ENCODE measurements around the gene ANXA2R. TPM values are rescaled to one million over a fixed set of nuclear protein-coding genes. Genes with fewer than 3 reads are reported as not detected.
A peak's percentile ranks its signal among the peaks of the same experiment; 100 is the strongest.

Gene ANXA2R
- total and polyA plus RNA-seq, 9 of the 15 experiments (the other 6 are each of a cell fraction or from before 2014, with no cell fraction given), result 2.1 to 4.8 (median 3.4) TPM

DNA sequence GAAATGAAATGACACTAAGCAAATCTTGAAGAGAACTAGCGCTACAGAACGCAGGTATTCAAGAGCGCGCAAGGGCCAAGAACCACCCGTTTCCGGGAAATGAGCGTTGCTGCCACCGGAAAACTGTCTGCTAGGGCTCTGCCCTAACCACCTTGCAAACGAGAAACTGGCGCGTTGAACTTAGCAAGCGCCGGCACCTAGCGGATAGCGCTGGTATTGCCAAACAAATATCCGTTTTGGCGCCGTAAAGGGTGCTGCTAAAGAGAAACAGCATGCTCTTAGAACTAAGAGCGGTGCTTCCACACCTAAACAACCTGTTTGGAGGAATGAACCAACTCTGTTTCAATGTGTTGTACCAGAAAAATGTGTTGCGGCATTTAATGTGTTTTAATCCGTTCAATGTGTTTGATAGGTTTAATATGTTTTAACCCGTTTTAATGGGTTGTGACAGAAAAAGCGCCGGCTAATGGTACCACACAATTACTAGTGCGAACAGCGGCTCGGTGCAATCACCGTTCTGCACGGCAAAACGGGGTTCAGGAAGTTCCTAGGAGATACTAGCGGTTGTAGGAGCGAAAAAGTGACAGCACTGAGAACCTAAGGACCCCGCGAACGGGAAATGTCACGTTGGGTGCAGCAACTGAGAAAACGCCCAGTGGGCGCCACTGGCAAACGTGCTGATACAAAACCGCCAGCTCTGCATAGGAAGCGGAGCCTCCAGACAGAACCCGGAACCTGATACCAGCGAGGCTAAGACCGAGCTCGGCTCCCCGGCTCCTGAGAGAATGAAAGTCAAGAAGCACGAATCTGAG, at the start of gene ANXA2R (continued):
- TF ChIP-seq ZNF830 (CRISPR knock-in tag; IDR thresholded peaks at IDR 0.05), result 0 out of 2 replicates have a peak, but pooled peaks have one; percentile 33
- 0 out of 2 replicates have a peak, but pooled peaks have one; percentile 24 for TF ChIP-seq FOXJ2 (tag; IDR thresholded peaks at IDR 0.05)
- no peak; the same call in none of the 2 replicates for TF ChIP-seq MYC (IDR thresholded peaks at IDR 0.05; ENCODE audit: low read depth, low read length)
- no peak for TF ChIP-seq MYC (CRISPR knock-in tag; IDR thresholded peaks at IDR 0.05; ENCODE audit: borderline replicate concordance, low read depth)
- no peak for TF ChIP-seq MEF2A (IDR thresholded peaks at IDR 0.05; ENCODE audit: control insufficient read depth, low read depth, low read length)
- TF ChIP-seq CREB1 (IDR thresholded peaks at IDR 0.05), result no peak
- TF ChIP-seq CREB1 (CRISPR knock-in tag; IDR thresholded peaks at IDR 0.05), result no peak
- peak; percentile 70; the same call in 1 of the 2 replicates for TF ChIP-seq ZNF766 (CRISPR knock-in tag; conservative IDR thresholded peaks at IDR 0.05)
- peak; percentile 92 for TF ChIP-seq L3MBTL2 (IDR thresholded peaks at IDR 0.05)
- no peak for TF ChIP-seq POLR3A (IDR thresholded peaks at IDR 0.05; ENCODE audit: borderline replicate concordance, extremely low read depth, insufficient read depth, insufficient read length)
- no peak for TF ChIP-seq ESRRB (CRISPR knock-in tag; IDR thresholded peaks at IDR 0.05; ENCODE audit: borderline replicate concordance)
- TF ChIP-seq LCOR (CRISPR knock-in tag; IDR thresholded peaks at IDR 0.05), result peak; percentile 79; the same call in 1 of the 2 replicates
- TF ChIP-seq SP2 (IDR thresholded peaks at IDR 0.05; ENCODE audit: extremely low read depth, low read depth, low read length, poor library complexity, severe bottlenecking), result no peak
- no peak for TF ChIP-seq MAFF (IDR thresholded peaks at IDR 0.05; ENCODE audit: low read length)
- TF ChIP-seq NFYB (IDR thresholded peaks at IDR 0.05; ENCODE audit: extremely low read depth, insufficient read length), result no peak
- no peak for TF ChIP-seq NONO (IDR thresholded peaks at IDR 0.05; ENCODE audit: low read depth in 2 of 2, low read length in 1 of 2)
- TF ChIP-seq RAD21 (CRISPR knock-in tag; conservative IDR thresholded peaks at IDR 0.05 in 1 of 2, IDR thresholded peaks at IDR 0.05 in 1 of 2), result peak; percentile 75 to 89
- no peak for TF ChIP-seq ETS2 (tag; IDR thresholded peaks at IDR 0.05; ENCODE audit: borderline replicate concordance, poor library complexity, severe bottlenecking)
- no peak for TF ChIP-seq NR3C1 (CRISPR knock-in tag; IDR thresholded peaks at IDR 0.05)
- TF ChIP-seq KHSRP (IDR thresholded peaks at IDR 0.05), result no peak
- TF ChIP-seq ZNF695 (CRISPR knock-in tag; IDR thresholded peaks at IDR 0.05), result no peak
- TF ChIP-seq NR1H2 (CRISPR knock-in tag; IDR thresholded peaks at IDR 0.05), result no peak
- peak; percentile 18; the same call in 1 of the 2 replicates for TF ChIP-seq MTA1 (IDR thresholded peaks at IDR 0.05; ENCODE audit: borderline replicate concordance)
- TF ChIP-seq HDAC6 (IDR thresholded peaks at IDR 0.05; ENCODE audit: low read depth, low read length), result no peak
- peak; percentile 52; the same call in 1 of the 2 replicates for TF ChIP-seq ZBTB17 (CRISPR knock-in tag; IDR thresholded peaks at IDR 0.05)
- TF ChIP-seq NRF1 (conservative IDR thresholded peaks at IDR 0.05 in 1 of 2, IDR thresholded peaks at IDR 0.05 in 1 of 2), result 0 out of 4 replicates have a peak, but pooled peaks have one; percentile 32 to 37

Measured in K562 (cell line).